HG03103 (cell line): Measurements from ENCODE around the gene MMEL1.
"Not testable (repeated sequence)": the region's sequence is repeated elsewhere in the genome, so short reads cannot be mapped to it uniquely, and the experiment has no call there.

Source experiments
- ATAC-seq: cut with Tn5 transposase; IDR thresholded peaks from one replicate; pipeline ENCODE4 v1.9.1; 2021; ENCODE audit warnings: low read depth; ENCODE audit not compliant: unreplicated experiment

Gene MMEL1

DNA sequence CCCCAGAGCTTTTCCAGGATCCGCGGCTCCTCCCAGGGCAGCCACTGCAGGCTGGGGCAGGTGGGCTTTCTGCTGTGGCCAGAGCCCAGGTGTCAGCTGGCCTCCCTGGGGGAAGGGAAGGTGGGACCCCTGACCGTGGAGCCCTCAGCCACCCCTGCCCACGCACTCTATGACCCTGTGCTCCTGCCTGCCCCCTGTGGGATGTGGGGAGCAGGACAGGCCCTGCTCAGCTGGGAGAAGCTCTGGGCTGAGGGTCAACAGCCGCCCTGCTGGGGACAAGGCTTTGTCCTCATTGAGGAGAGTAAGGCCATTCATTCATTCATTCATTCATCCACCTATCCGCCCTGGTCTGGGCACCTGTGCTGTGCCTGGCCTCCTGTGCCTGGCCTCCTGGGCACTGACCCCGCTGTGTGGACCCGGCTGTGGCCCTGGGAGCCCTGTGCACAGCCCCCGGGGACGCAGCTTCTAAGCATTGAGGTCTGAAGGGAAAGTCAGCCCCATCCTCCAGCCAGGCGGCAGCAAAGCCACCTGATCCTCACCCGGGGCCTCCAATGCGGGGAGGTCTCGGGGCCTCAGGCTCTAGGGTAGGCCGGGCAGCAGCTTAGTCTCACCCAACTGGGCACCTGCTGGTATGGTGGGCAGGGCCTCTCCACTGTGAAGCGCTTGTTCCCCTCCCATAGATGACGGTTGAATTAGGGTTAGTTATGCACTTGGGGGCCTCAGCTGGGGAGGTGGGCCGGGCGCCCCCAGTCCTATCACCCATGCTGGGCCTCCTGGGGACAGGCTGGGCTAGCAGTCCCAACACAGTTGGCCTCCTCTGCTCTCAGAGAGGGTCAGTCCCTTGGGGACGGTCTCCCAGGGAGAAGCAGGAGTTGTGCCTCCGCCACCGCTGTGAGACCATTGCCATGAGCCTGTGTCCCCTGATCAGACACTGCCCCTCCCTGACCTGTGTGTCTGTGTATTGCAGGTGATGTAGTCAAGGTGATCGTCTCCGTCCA lies 70.6 kb downstream of the MMEL1 start:
- no peak for ATAC-seq

- no peak for ATAC-seq
Observed at GRCh38 chr1:2561446-2561845, 71.4 kb downstream of the MMEL1 start.

DNA sequence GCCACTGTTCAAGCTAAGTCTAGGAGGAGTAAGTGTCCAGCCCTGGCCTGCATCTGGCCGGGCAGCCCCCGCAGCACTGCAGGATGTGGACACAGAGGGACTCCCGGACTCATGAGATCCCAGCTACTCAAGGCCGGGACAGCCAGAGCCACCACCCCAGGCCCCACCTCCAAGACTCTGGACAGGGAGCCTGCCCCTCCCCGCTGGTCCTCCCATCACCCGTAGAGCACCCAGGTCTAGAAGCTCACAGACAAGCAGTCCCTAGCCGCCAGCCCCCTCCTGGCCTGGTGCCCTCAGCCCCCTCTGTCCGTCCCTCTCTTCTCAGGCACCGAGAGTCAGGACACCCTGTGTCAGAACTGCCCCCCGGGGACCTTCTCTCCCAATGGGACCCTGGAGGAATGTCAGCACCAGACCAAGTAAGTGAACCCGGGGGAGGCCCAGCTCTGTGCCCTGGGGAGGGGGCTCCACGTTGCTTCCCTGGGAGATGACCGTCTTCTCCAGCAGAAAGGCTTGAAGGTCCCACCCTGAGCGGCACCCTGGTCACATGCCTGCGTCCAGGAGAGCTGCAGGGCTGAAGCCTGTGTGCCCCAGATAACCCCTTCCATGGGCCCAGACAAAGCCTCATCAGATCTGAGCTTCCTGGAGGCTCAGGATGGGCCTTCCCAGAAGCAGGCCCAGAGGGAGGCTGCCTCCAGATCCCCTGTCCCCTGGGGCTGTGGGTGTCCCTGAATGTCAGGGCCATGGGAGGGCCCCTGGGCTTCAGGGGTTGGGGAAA lies 72.3 kb downstream of the MMEL1 start:
- ATAC-seq: no peak

DNA sequence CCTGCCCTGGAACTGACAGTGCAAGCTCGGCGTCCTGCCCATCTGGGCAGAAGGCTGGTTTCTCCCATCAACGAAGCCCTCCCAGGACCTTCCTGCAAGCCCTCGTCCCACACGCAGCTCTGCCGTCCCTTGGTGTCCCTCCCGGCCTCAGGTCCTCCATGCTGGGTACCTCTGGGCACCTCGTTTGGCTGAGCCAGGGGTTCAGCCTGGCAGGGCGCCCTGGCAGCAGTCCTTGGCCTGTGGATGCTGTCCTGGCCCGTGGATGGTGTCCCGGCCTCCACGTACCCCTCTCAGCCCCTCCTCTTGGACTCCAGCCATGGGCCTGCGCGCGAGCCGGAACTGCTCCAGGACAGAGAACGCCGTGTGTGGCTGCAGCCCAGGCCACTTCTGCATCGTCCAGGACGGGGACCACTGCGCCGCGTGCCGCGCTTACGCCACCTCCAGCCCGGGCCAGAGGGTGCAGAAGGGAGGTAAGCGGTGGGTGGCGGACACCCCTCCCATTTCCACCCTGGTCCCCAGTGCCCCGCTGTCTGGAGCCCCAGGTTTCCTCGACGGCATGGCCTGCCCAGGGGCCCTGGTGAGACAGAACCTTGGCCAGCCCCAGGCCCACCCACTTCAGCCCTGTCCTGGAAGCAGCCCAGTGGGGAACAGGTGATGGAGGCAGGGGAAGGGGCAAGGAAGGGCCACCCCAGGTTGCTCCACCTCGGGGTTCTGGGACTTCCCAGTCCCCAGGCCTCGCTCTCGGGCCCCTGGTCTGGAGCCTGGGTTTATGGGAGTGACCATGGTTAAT lies 73.1 kb downstream of the MMEL1 start:
- ATAC-seq: no peak

DNA sequence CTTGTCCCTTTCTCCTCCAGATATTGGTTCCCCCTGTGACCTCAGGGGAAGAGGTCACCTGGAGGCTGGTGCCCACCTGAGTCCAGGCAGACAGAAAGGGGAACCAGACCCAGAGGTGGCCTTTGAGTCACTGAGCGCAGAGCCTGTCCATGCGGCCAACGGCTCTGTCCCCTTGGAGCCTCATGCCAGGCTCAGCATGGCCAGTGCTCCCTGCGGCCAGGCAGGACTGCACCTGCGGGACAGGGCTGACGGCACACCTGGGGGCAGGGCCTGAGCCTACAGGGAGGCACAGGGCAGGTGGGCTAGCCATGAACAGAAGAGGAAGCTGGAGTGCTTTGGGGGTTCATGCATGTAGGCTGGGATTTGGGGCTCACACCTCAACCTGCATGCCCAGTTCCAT lies 74.0 kb downstream of the MMEL1 start:
- ATAC-seq: no peak

- no peak for ATAC-seq
Observed at GRCh38 chr1:2558420-2558819, 74.4 kb downstream of the MMEL1 start.

GRCh38 chr1:2557482-2558400 lies 75.1 kb downstream of the MMEL1 start:
- ATAC-seq: no peak

- no peak for ATAC-seq
Observed at GRCh38 chr1:2556678-2557481, 75.9 kb downstream of the MMEL1 start.

- ATAC-seq: peak; percentile 30
Observed at GRCh38 chr1:2556277-2556677, 76.5 kb downstream of the MMEL1 start, which contains the start of gene TNFRSF14. Gene TNFRSF14 (plus strand): TSS chr1:2556371. CDS start chr1:2556665, 294 bp downstream.

GRCh38 chr1:2555634-2556276 lies 77.1 kb downstream of the MMEL1 start:
- peak; percentile 31 for ATAC-seq

DNA sequence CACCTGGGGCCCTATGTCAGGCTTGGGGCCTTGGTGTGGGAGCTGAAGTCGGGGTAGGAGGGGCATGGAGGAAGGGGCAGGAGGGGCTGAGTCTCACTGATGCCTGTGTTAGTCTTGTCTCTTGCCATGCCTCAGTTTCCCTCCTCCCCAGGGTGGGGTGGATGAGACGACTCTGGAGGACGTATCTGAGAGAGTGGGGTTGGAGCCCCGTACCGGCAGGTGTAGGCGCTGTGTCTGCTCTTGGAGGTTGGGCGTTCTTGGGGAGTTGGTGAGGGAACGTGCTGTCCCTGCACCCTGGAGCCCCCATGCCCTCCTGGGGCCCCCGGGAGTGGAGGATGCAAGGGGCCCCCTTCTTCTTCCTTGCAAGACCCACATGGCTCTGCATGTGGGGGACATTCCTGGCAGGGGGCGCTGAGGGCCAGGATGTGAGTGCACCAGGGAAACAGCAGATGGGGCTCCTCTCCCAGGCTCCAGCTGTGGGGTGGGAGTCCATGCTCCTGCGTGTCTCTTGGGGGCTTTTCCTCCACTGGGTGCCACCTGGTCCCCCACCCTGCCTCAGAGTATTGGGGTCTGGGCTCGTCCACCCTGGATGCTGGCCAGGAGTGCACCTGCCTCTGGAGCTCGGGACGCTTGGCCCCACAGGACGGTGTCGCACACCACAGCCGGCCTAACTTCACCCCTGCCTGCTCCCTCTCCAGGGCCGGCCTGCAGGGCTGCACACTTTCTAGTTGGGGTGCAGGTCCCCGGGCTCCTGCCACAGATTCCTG lies 78.0 kb downstream of the MMEL1 start:
- no peak for ATAC-seq

DNA sequence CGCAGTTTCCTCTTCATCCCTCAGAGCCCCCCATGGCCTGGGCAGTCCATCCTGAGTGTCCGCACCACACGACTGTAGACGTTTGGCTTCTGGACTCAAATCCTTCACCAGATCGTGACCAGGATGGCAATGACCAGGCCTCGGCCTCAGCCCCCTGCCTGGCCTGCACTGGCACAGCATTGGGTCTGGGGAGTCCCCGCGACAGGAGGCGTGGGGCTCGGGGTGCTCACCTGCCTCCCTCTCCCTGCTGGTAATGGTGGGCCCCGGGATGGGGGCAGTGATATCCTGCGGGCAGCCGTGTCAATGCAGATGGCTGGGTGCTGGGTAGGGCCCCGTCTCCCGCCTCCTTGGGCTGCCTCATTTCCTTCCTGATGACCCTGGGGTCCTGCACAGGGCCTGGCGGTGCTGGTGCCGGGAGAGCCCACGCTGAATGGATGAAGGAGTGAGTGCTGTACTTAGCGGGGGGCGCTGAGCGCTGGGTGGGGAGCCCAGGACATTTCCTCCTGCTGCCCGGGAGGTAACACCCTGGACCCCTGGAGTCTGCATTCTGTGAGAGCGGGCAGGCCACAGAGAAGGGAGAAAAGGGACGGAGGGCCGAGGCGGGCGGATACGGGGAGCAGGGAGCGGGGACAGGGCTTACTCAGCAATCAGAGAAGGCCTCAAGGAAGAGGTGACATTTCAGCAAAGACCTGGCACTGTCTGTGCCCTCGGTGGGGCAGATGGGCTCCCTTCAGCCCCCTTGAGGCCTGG lies 78.8 kb downstream of the MMEL1 start:
- no peak for ATAC-seq

GRCh38 chr1:2553076-2553475 lies 79.7 kb downstream of the MMEL1 start:
- ATAC-seq: not testable (repeated sequence)

DNA sequence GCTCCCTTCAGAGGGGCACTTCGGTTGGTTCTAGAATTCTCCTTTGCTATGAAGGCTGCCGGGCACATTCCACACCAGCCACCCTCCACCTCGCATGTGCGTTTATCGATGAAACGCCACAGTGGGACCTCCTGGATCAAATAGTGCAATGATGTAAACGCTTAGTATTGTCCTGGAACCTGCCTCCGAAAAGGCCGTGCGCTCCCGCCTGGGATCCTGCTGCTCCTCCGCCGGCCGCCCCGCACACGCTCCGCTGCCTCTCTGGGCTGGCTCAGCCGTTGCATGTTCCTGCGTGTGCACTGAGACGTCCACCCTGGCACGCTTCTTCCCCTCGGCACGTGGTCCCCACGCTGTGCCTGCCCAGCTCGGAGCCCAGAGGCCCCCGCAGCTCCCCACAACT lies 80.6 kb downstream of the MMEL1 start:
- ATAC-seq: no peak

DNA sequence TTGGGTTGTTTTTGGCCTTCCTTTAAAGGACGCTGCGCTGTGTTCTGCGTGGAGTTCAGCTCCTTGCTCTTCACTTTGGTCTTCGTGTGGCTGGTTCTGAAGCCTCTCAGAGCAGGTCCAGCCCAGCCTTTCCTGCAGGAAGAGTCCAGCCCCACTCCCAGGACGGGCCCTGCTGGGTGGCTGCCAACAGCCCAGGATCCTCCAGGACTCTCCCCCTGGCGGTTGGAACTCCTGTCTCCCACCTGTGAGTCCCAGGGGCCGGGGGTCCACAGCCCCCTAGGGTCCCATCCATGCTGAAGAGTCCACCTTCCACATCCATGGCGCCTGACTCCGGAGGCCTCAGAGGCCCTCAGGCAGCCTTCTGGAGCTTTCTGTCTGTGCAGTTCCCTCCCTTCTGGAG lies 81.3 kb downstream of the MMEL1 start:
- not testable (repeated sequence) for ATAC-seq

DNA sequence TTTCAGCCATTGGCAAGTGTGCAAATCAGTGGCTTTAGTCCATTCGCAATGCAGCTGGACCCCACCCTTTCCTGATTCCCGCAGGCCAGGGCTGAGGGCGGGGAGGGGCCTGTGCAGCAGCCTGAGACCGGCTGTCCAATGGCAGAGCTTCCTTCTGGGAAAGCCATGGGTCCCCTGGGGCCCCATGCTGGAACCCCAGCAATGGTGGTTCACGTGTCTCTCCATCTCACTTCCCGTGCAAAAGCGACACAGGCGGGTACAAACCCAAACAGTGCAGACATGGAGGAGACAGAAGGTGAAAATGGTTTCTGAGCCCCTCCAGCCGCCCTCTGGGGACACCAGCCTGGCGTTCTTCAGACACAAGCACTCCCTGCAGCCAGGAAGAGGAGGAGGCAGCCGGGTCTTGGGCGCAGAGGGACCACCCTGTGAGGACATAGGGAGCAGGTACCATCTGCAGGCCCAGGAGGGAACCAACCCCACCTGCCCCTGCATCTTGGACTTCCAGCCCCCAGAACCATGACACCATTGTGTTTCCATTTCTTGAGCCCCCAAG lies 82.4 kb downstream of the MMEL1 start:
- not testable (repeated sequence) for ATAC-seq
